ENCODE results near the gene TRAPPC3.
"Not testable (repeated sequence)": the region's sequence is repeated elsewhere in the genome, so short reads cannot be mapped to it uniquely, and the experiment has no call there.

The TRAPPC3 gene

GRCh38 chr1:36166136-36166535, 16.9 kb upstream of the TRAPPC3 start:
- no peak for DNase-seq

- DNase-seq = no peak
These were observed 15.9 kb upstream of the TRAPPC3 start for GRCh38 chr1:36165145-36165544.

- no peak for DNase-seq
These were observed 15.1 kb upstream of the TRAPPC3 start for GRCh38 chr1:36164361-36164760.

GRCh38 chr1:36163426-36163825, 14.1 kb upstream of the TRAPPC3 start:
- no peak for DNase-seq

GRCh38 chr1:36162680-36163239, 13.5 kb upstream of the TRAPPC3 start:
- no peak for DNase-seq

GRCh38 chr1:36161641-36162531, 12.6 kb upstream of the TRAPPC3 start:
- DNase-seq = no peak

- DNase-seq = peak; percentile 54
These were observed 11.7 kb upstream of the TRAPPC3 start for GRCh38 chr1:36160949-36161485.

- DNase-seq = no peak
These were observed 11.2 kb upstream of the TRAPPC3 start for GRCh38 chr1:36160388-36160948.

- DNase-seq = peak; percentile 69
These were observed 10.5 kb upstream of the TRAPPC3 start for GRCh38 chr1:36159614-36160387.

GRCh38 chr1:36158827-36159252, 9.6 kb upstream of the TRAPPC3 start:
- DNase-seq = not testable (repeated sequence)

GRCh38 chr1:36157973-36158826, 8.9 kb upstream of the TRAPPC3 start:
- no peak for DNase-seq

GRCh38 chr1:36157115-36157903, 8.0 kb upstream of the TRAPPC3 start:
- no peak for DNase-seq

- DNase-seq = peak; percentile 85
These were observed 7.2 kb upstream of the TRAPPC3 start for GRCh38 chr1:36156329-36157114.

GRCh38 chr1:36155408-36156328, 6.4 kb upstream of the TRAPPC3 start, which contains the start of gene MAP7D1:
Gene MAP7D1 (plus strand): TSS chr1:36156160. CDS start chr1:36156418, 258 bp downstream.
- peak; percentile 90 for DNase-seq

- peak; percentile 22 for DNase-seq
These were observed 5.6 kb upstream of the TRAPPC3 start for GRCh38 chr1:36154765-36155407.

GRCh38 chr1:36154335-36154734, 5.0 kb upstream of the TRAPPC3 start:
- no peak for DNase-seq

- DNase-seq = no peak
These were observed 4.2 kb upstream of the TRAPPC3 start for GRCh38 chr1:36153476-36153875.

GRCh38 chr1:36151845-36152203, 2.5 kb upstream of the TRAPPC3 start:
- DNase-seq = no peak

All from midbrain (tissue), 1 donor.